NCI-H748 treated with DMSO at 0.1 percent for 48 hours (cell line): ENCODE results near the gene PAPSS2.
"Not testable (repeated sequence)": the region's sequence is repeated elsewhere in the genome, so short reads cannot be mapped to it uniquely, and the experiment has no call there.

ENCODE experiments used
- DNase-seq: peaks from one replicate; lab custom pipeline; 2025; lab: John Stamatoyannopoulos, UW

PAPSS2 gene

DNA sequence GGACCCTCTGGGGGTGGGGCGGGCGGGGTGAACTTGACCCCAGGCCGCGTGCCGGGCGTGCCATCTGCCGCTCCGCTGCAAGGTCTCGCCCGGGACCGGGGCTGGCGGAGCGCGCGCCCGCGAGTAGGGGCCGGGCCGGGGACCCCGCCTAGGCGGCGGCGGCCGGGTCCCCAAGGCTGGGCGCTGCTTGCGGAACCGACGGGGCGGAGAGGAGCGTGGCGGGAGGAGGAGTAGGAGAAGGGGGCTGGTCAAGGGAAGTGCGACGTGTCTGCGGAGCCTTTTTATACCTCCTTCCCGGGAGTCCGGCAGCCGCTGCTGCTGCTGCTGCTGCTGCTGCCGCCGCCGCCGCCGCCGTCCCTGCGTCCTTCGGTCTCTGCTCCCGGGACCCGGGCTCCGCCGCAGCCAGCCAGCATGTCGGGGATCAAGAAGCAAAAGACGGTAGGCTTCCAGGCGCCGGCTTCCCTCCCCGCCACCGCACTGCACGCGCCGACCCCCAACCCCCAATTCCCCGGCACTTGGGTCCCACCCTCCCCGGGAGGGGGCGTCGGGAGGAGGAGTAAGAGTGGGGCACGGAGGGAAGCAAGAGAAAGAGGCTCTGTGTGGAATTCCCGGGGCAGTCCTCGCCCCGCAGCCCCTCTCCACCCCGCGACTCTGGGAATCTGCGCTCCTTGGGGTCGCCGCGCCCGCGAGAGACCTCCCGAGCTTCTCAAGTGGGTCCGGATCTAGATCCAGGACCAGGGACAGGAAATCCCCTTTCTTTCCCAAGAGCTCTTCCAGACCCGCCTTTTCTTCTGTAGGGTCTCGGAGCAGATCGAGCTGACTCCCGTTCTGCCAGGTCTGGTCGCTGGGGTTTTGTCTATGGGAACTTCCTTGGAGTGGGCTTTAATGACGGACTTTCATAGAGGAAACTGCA is at the start of gene PAPSS2:
TSS of gene PAPSS2 (plus strand) at position 308 of the 913 bp plus-strand sequence. CDS start at position 412, 104 bp downstream.
- peak; percentile 9 for DNase-seq

GRCh38 chr10:87611341-87611740 is 48.3 kb upstream of the PAPSS2 start:
- DNase-seq = not testable (repeated sequence)

- no peak for DNase-seq
Observed at GRCh38 chr10:87612115-87612514, 47.6 kb upstream of the PAPSS2 start.

DNA sequence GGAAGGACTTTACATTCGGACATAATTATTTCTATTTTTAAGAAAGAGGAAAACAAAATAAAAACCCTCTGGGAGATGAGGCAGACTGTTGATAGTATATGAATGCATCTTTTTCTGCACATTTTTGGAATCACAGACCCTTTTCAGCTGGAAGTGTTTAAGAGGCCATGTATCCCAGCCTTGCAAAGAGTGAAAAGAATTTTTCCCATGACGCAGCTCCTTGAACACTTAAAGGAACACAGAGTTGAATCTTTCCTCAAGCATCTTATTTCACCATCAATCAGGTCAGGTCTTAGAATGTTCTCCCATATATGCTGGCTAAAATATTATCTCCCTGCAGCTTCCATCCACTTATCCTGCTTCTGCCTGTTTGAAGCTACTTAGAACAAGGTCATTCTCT is 45.9 kb upstream of the PAPSS2 start:
- no peak for DNase-seq

GRCh38 chr10:87615856-87616255 is 43.8 kb upstream of the PAPSS2 start:
- DNase-seq = no peak

DNA sequence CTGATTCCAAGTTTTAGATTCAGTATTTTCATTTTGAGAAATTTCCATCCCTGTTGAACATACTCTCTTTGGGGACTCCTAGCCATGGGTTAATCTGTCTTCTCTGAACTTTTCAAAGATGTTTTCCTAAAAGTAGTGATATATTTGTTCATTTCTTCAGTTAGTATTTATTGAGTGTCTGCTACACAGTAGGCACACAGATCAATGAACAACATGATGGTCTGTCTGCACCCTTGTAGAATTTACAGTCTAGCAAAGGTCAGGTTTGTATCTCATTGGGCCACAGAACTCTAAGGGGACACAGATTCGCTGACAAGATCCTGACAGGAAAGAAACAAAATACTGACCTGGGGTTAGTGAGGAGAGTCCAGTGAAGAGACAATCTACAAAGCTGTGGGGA is 42.2 kb upstream of the PAPSS2 start:
- DNase-seq = no peak

- peak; percentile 43 for DNase-seq
Observed at GRCh38 chr10:87618566-87619423, 40.9 kb upstream of the PAPSS2 start.

GRCh38 chr10:87619705-87620104 is 40.0 kb upstream of the PAPSS2 start:
- DNase-seq = no peak

DNA sequence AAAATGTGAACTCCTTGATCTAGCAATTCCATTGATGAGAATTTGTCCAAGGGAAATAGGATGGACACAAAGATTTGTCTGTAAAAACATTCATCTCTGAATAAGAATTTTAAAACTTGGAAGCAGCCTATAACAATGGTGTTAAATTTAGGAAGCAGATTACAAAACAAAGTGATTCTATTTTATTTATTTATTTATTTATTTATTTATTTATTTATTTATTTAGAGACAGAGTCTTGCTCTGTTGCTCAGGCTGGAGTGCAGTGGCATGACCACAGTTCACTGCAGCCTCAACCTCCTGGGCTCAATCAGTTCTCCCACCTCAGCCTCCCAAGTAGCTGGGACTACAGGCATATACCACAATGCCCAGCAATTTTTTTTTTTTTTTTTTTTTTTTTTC is 38.2 kb upstream of the PAPSS2 start:
- not testable (repeated sequence) for DNase-seq

DNA sequence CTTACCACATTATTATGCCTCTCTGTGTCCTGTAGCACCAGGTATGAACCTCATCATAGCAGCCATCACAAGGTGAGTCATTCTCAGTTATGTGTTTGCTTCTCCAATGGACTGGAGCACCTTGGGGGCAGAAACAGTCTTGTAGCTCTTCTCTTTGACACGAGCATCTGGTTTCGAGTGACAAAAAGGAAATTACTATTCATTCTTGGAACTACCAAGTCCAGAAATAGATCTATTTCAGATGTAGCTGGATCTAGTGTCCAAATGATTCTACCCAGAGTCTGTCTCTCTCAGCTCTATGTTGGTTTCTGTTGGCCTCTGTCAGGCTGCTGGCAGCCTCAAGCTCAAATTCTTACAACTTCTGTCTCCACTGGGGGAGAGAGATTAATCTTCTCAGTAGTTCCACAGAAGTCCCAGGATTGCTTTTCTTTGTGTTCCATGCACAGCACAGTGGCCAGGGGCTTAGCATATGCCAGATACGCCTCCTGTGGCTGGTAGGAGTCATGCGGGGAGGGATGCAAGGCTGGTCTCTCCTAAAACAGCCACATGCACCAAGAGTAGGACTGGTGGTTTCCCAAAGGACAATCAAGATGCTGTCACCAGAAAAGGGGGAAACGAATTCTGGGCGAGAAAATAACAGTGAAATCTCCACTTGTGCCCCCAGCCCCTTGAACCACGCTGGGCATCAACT is 37.2 kb upstream of the PAPSS2 start:
- DNase-seq = no peak

- DNase-seq = no peak
Observed at GRCh38 chr10:87623191-87623590, 36.5 kb upstream of the PAPSS2 start.

GRCh38 chr10:87625661-87626060 is 34.0 kb upstream of the PAPSS2 start:
- DNase-seq = no peak

- no peak for DNase-seq
Observed at GRCh38 chr10:87626422-87626892, 33.2 kb upstream of the PAPSS2 start.

DNA sequence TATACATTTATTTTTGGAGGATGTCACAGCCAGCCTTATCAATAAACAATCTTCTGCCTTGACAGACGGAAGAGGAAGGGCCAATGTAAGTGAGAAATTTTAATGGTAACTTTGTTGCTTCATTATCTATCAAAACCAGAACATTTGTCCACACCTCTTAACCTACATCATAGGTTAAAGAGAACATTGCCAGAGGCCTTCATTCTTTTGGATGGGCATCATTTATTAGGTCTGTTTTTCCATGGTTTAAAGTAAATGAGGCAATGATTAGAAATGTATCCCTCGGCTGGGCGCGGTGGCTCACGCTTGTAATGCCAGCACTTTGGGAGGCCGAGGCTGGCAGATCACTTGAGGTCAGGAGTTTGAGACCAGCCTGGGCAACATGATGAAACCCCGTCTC is 29.5 kb upstream of the PAPSS2 start:
- no peak for DNase-seq

DNA sequence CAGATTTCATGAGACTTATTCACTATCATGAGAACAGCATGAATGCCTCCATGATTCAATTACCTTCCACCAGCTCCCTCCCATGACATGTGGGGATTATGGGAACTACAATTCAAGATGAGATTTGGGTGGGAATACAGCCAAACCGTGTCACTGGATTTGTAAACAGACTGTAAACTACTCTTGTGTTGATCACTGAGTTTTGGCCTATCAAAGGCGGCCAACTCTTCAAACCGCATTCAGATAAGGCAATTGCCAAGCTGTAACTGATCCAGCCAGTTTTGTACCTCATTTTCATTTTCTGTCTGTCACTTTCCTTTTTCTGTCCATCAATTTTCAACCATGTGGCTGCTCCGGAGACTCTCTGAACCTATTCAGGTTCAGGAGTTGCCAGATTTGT is 27.2 kb upstream of the PAPSS2 start:
- DNase-seq = no peak

DNA sequence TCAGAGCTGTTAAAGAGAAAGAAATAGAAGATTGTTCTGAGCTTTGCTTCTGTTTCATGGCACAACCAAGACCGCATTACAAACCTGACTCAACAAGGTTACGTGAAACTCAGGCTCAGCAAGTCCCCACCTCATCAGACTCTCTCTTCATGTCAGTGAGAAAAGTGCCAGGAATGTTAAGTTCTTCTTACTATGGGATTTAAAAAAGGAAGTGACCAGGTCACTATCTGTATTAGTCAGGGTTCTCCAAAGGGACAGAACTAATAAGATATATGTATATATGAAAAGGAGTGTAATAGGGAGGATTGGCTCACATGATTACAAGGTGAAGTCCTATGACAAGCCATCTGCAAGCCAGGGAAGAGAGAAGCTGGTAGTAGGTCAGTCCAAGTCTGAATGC is 25.4 kb upstream of the PAPSS2 start:
- DNase-seq = no peak

- DNase-seq = no peak
Observed at GRCh38 chr10:87635498-87636312, 24.0 kb upstream of the PAPSS2 start.

GRCh38 chr10:87636313-87636915 is 23.3 kb upstream of the PAPSS2 start:
- no peak for DNase-seq

GRCh38 chr10:87639493-87639892 is 20.2 kb upstream of the PAPSS2 start:
- DNase-seq = no peak

DNA sequence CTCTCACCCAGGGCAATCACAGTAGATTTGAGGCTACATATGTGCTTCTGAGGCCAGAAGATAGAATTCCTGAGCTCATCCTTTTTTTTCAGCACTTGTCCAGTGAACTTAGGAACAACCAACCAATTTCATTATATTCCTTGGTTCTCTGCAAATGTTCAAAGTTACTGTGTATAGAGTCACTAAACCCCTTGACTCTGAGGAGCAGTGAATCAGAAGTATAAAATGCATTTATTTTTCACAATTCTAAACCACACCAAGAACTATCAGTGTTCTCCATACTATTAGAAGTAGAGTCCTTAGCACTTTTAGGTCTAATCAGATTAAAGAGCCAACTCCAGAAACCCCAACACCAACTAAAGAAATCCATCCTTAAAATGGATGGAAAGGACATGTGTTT is 19.6 kb upstream of the PAPSS2 start:
- DNase-seq = no peak

GRCh38 chr10:87642486-87642885 is 17.2 kb upstream of the PAPSS2 start:
- no peak for DNase-seq
